Suprapubic skin (tissue), 3 donors: ENCODE measurements around the gene LRRC25.

Source experiments
- POLR2A ChIP-seq, 2 donors: fragments of 450-650 bp; IDR thresholded peaks; one replicate each; pipeline ENCODE4 v1.6.1; 2017; ENCODE audit warnings: antibody characterized with exemption in 2 of 2, mild to moderate bottlenecking in 2 of 2, moderate library complexity in 2 of 2
- TF ChIP-seq, protein P1 (sequence below), 2 donors: fragments of 200-600 bp in 1 of 2; fragments of 450-650 bp in 1 of 2; sonication (generic) in 1 of 2; IDR thresholded peaks; one replicate each; pipeline ENCODE4 v1.5.1; 2016 to 2019; ENCODE audit warnings: antibody characterized with exemption in 2 of 2, mild to moderate bottlenecking in 1 of 2, moderate library complexity in 1 of 2

GRCh38 chr19:18406749-18407148 lies 9.3 kb upstream of the LRRC25 start:
- TF ChIP-seq, protein P1, sequence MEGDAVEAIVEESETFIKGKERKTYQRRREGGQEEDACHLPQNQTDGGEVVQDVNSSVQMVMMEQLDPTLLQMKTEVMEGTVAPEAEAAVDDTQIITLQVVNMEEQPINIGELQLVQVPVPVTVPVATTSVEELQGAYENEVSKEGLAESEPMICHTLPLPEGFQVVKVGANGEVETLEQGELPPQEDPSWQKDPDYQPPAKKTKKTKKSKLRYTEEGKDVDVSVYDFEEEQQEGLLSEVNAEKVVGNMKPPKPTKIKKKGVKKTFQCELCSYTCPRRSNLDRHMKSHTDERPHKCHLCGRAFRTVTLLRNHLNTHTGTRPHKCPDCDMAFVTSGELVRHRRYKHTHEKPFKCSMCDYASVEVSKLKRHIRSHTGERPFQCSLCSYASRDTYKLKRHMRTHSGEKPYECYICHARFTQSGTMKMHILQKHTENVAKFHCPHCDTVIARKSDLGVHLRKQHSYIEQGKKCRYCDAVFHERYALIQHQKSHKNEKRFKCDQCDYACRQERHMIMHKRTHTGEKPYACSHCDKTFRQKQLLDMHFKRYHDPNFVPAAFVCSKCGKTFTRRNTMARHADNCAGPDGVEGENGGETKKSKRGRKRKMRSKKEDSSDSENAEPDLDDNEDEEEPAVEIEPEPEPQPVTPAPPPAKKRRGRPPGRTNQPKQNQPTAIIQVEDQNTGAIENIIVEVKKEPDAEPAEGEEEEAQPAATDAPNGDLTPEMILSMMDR (IDR thresholded peaks at IDR 0.05) = no peak
- no peak for TF ChIP-seq POLR2A (IDR thresholded peaks at IDR 0.05)
